ENCODE measurements around the gene DCAF5. TPM values are rescaled to one million over a fixed set of nuclear protein-coding genes. Genes with fewer than 3 reads are reported as not detected.
"Not testable (repeated sequence)": the region's sequence is repeated elsewhere in the genome, so short reads cannot be mapped to it uniquely, and the experiment has no call there.

Gene DCAF5
- total RNA-seq, 1 donor from 2014 or later = 11.5 TPM

GRCh38 chr14:69044296-69044695 is 108.6 kb downstream of the DCAF5 start:
- no peak for DNase-seq (ENCODE audit: low read depth in 2 of 2)

GRCh38 chr14:69043596-69044260 is 109.2 kb downstream of the DCAF5 start:
- peak in 1 of 2 donors; percentile 79 for DNase-seq (ENCODE audit: low read depth in 2 of 2)

- peak in 1 of 2 donors; percentile 53 for DNase-seq (ENCODE audit: low read depth in 2 of 2)
Observed at GRCh38 chr14:69042787-69043444, 110.0 kb downstream of the DCAF5 start.

- no peak for DNase-seq (ENCODE audit: low read depth in 2 of 2)
Observed at GRCh38 chr14:69042299-69042698, 110.6 kb downstream of the DCAF5 start.

GRCh38 chr14:69041783-69042182 is 111.1 kb downstream of the DCAF5 start:
- DNase-seq (ENCODE audit: low read depth in 2 of 2) = no peak

- DNase-seq (ENCODE audit: low read depth in 2 of 2) = no peak
Observed at GRCh38 chr14:69040353-69040752, 112.6 kb downstream of the DCAF5 start.

- DNase-seq (ENCODE audit: low read depth in 2 of 2) = peak; percentile 86
Observed at GRCh38 chr14:69039288-69039628, 113.7 kb downstream of the DCAF5 start.

- DNase-seq (ENCODE audit: low read depth in 2 of 2) = peak; percentile 59 to 98
Observed at GRCh38 chr14:69038455-69039287, 114.2 kb downstream of the DCAF5 start.

- peak; percentile 62 to 81 for DNase-seq (ENCODE audit: low read depth in 2 of 2)
Observed at GRCh38 chr14:69037790-69038454, 115.0 kb downstream of the DCAF5 start.

- peak; percentile 36 to 43 for DNase-seq (ENCODE audit: low read depth in 2 of 2)
Observed at GRCh38 chr14:69036757-69037506, 116.0 kb downstream of the DCAF5 start.

- peak; percentile 94 for DNase-seq (ENCODE audit: low read depth in 2 of 2)
Observed at GRCh38 chr14:69034612-69035262, 118.2 kb downstream of the DCAF5 start.

GRCh38 chr14:69027242-69027913 is 125.5 kb downstream of the DCAF5 start:
- DNase-seq (ENCODE audit: low read depth in 2 of 2) = no peak

- DNase-seq (ENCODE audit: low read depth in 2 of 2) = no peak
Observed at GRCh38 chr14:69023035-69023434, 129.9 kb downstream of the DCAF5 start.

- not testable (repeated sequence) for DNase-seq (ENCODE audit: low read depth in 2 of 2)
Observed at GRCh38 chr14:69022093-69022492, 130.8 kb downstream of the DCAF5 start.

- DNase-seq (ENCODE audit: low read depth in 2 of 2) = no peak
Observed at GRCh38 chr14:69017706-69018105, 135.2 kb downstream of the DCAF5 start.

- DNase-seq (ENCODE audit: low read depth in 2 of 2) = peak in 1 of 2 donors; percentile 71
Observed at GRCh38 chr14:69014829-69015259, 138.1 kb downstream of the DCAF5 start.

GRCh38 chr14:69013943-69014782 is 138.8 kb downstream of the DCAF5 start:
- DNase-seq (ENCODE audit: low read depth in 2 of 2) = peak; percentile 52 to 55

GRCh38 chr14:69012256-69012953 is 140.5 kb downstream of the DCAF5 start:
- DNase-seq (ENCODE audit: low read depth in 2 of 2) = no peak
